HAP-1 (cell line): ENCODE results near the gene MYOC.
"Not testable (repeated sequence)": the region's sequence is repeated elsewhere in the genome, so short reads cannot be mapped to it uniquely, and the experiment has no call there.

Experiments used
- DNase-seq, 2 experiments: peaks; one replicate each; pipeline ENCODE4 v3.0.0-alpha.2; 2016 to 2020; ENCODE audit warnings: low spot score in 2 of 2
- H3K27me3 ChIP-seq: fragments of 250-450 bp; sonication (Bioruptor Pico); 2 replicates; pipeline ENCODE4 v1.5.1; 2020; ENCODE audit warnings: low read depth, mild to moderate bottlenecking, moderate library complexity
- H3K36me3 ChIP-seq: fragments of 250-450 bp; sonication (Bioruptor Pico); replicated peaks from 2 replicates; pipeline ENCODE4 v1.5.1; 2020; ENCODE audit warnings: mild to moderate bottlenecking
- H3K4me1 ChIP-seq: fragments of 250-450 bp; sonication (Bioruptor Pico); 2 replicates; pipeline ENCODE4 v1.5.1; 2020; ENCODE audit warnings: mild to moderate bottlenecking
- H3K4me3 ChIP-seq: fragments of 250-450 bp; sonication (Bioruptor Pico); 2 replicates; pipeline ENCODE4 v1.5.1; 2020; ENCODE audit warnings: mild to moderate bottlenecking, moderate library complexity
- H3K9me3 ChIP-seq: fragments of 250-450 bp; sonication (Bioruptor Pico); 2 replicates; pipeline ENCODE4 v1.5.1; 2020; ENCODE audit warnings: mild to moderate bottlenecking, moderate library complexity
- in situ Hi-C: fragments of 300-500 bp; cut with MboI; formaldehyde crosslinking; loops from 3 replicates; pipeline ENCODE4 v1.14.3; 2020; ENCODE audit warnings: low sequenced_read_pairs, inconsistent platforms, mixed read lengths

The MYOC gene

GRCh38 chr1:171611306-171611705 lies 41.2 kb downstream of the MYOC start:
- Histone ChIP-seq H3K4me3 (no peak overlapping the region), H3K27me3 (no peaks in the 10 kb centered on the region), H3K36me3 (no peaks in the 10 kb centered on the region), H3K9me3 (no peaks in the 10 kb centered on the region), H3K4me1 (no peaks in the 10 kb centered on the region)
- no peak for DNase-seq
- in situ Hi-C loops: no loop called here

DNA sequence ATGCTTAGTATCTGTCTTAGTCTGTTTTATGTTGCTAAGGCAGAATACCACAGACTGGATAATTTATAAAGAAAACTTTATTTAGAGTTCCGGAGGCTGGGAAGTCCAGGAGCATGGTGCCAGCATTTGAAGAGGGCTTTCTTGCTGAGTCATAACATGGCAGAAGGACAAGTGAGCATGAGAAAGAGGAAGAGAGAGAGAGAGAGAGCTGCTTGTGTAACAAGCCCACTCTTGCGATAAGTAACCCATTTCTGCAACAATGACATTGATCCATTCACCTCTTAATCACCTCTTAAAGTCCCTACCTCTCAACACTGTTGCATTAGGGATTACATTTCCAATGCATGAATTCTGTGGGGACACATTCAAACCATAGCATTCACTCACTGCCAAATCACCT lies 42.1 kb downstream of the MYOC start:
- no peak for DNase-seq
- in situ Hi-C loops: no loop called here

DNA sequence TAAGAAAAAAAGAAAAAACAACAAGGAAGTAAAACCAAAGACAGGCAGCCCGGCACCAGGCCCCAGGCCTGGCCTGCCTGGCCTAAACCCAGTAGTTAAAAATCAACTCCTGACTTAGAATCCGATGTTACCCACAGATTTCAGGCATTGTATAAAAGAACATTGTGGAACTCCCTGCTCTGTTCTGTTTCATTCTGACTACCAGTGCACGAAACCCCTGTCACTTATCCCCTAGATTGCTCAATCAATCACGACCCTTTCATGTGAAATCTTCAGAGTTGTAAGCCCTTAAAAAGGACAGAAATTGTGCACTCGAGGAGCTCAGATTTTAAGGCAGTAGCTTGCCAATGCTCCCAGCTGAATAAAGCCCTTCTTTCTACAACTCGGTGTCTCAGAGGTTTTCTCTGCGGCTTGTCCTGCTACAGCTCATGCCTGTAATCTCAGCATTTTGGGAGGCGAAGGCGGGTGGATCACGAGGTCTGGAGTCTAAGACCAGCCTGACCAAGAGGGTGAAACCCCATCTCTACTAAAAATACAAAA lies 46.0 kb downstream of the MYOC start:
- H3K4me1 ChIP-seq: no peaks in the 10 kb centered on the region
- no peaks in the 10 kb centered on the region for H3K9me3 ChIP-seq
- no peak for DNase-seq
- in situ Hi-C loops: no loop called here
- no peaks in the 10 kb centered on the region for H3K27me3 ChIP-seq
- H3K36me3 ChIP-seq: no peaks in the 10 kb centered on the region
- no peak overlapping the region for H3K4me3 ChIP-seq

More for the DNA sequence above, 42.1 kb downstream of the MYOC start:
- H3K4me3 ChIP-seq: no peak overlapping the region
- H3K4me1 ChIP-seq: no peaks in the 10 kb centered on the region
- no peaks in the 10 kb centered on the region for H3K9me3 ChIP-seq
- no peaks in the 10 kb centered on the region for H3K36me3 ChIP-seq
- H3K27me3 ChIP-seq: no peaks in the 10 kb centered on the region

DNA sequence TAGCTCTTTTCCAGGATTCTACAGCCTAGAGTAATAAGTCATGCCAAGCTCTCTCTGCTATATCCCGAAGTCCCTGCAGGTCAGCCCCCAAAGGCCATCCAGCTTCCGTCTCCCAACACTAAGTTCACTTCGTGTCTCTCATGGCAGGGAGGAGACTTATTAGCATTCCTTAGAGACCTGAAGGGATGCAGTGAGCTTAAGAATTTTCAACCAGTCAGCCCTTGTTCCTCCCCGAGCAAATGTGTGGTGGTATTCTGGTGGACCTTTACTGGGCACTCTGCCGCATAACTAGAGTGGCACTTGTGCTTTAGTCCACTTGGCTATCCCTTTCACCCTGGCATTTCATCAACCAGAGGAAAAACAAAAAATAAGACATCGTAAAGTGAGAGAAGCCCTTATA lies 49.4 kb downstream of the MYOC start:
- H3K4me1 ChIP-seq, DNase-seq, H3K36me3 ChIP-seq, in situ Hi-C loops, H3K4me3 ChIP-seq, H3K9me3 ChIP-seq, H3K27me3 ChIP-seq: not testable (repeated sequence)

DNA sequence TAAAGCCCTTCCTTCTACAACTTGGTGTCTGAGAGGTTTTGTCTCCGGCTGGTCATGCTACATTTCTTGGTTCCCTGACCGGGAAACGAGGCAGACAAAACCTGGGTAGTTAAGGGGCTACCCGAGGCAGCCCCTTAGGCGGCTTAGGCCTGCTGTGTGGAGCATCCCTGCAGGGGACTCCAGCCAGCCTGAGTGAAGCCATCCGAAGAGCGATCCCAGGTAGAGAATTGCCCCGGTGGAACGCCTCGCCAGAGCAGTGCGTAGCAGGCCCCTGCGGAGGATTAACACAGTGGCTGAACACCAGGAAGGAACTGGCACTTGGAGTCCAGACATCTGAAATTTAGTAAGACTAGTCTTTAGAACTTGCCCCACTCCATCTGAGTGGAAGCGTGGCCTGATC lies 51.6 kb downstream of the MYOC start:
- Histone ChIP-seq H3K36me3 (no peaks in the 10 kb centered on the region), H3K9me3 (no peaks in the 10 kb centered on the region), H3K4me1 (no peaks in the 10 kb centered on the region), H3K27me3 (no peaks in the 10 kb centered on the region), H3K4me3 (no peak overlapping the region)
- in situ Hi-C loops: no loop called here
- DNase-seq: no peak

DNA sequence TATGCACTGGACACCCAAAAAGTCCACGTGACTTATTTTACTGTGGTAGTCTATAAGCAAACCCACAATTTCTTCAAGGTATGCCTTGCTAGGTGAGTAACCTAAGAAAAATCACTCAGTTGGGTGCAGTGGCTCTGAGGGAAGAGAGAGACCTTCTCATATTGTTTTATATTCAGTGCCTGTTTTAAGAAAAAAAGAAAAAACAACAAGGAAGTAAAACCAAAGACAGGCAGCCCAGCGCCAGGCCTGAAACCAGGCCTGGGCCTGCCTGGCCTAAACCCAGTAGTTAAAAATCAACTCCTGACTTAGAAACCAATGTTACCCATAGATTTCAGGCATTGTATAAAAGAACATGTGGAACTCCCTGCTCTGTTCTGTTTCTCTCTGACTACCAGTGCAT lies 52.2 kb downstream of the MYOC start:
- H3K4me3 ChIP-seq, H3K36me3 ChIP-seq, H3K4me1 ChIP-seq, H3K9me3 ChIP-seq, in situ Hi-C loops, DNase-seq, H3K27me3 ChIP-seq: not testable (repeated sequence)

DNA sequence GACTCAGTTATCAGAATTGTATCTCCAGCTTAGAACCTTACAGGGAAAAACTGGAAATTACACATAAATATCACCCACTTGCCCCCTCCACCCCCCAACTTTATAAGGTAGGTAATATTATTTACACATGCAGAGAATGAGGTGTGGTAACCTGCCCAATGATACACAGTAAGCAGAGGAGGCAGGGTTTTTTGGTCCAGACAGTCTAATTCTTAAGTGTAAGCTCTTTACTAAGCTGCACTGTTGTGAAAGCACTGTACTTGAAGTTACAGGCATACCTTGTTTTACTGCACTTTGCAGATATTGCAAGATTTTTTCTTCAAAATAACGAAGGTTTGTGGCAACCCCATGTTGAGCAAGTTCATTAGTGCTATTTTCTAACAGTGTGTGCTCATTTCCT lies 55.3 kb downstream of the MYOC start:
- Histone ChIP-seq H3K27me3 (no peaks in the 10 kb centered on the region), H3K4me1 (no peaks in the 10 kb centered on the region), H3K36me3 (peaks cover 12% of the 10 kb centered on the region), H3K9me3 (no peaks in the 10 kb centered on the region), H3K4me3 (no peak overlapping the region)
- no peak for DNase-seq
- in situ Hi-C loops: no loop called here

GRCh38 chr1:171596705-171597104 lies 55.8 kb downstream of the MYOC start:
- Histone ChIP-seq H3K4me1 (no peaks in the 10 kb centered on the region), H3K9me3 (no peaks in the 10 kb centered on the region), H3K36me3 (peaks cover 17% of the 10 kb centered on the region), H3K4me3 (no peak overlapping the region), H3K27me3 (no peaks in the 10 kb centered on the region)
- no peak for DNase-seq
- in situ Hi-C loops: no loop called here

GRCh38 chr1:171596119-171596518 lies 56.4 kb downstream of the MYOC start:
- Histone ChIP-seq H3K4me3 (no peak overlapping the region), H3K36me3 (peaks cover 22% of the 10 kb centered on the region), H3K9me3 (no peaks in the 10 kb centered on the region), H3K4me1 (no peaks in the 10 kb centered on the region), H3K27me3 (no peaks in the 10 kb centered on the region)
- in situ Hi-C loops: no loop called here
- DNase-seq: no peak

GRCh38 chr1:171595324-171595723 lies 57.2 kb downstream of the MYOC start:
- no peak for DNase-seq
- H3K4me1 ChIP-seq: no peaks in the 10 kb centered on the region
- H3K36me3 ChIP-seq: peaks cover 27% of the 10 kb centered on the region
- no peaks in the 10 kb centered on the region for H3K27me3 ChIP-seq
- in situ Hi-C loops: no loop called here
- no peak overlapping the region for H3K4me3 ChIP-seq
- no peaks in the 10 kb centered on the region for H3K9me3 ChIP-seq

GRCh38 chr1:171590022-171590421 lies 62.5 kb downstream of the MYOC start:
- no peaks in the 10 kb centered on the region for H3K9me3 ChIP-seq
- no peak overlapping the region for H3K4me3 ChIP-seq
- no peaks in the 10 kb centered on the region for H3K27me3 ChIP-seq
- no peak for DNase-seq
- H3K4me1 ChIP-seq: no peaks in the 10 kb centered on the region
- in situ Hi-C loops: no loop called here
- H3K36me3 ChIP-seq: peaks cover 69% of the 10 kb centered on the region

DNA sequence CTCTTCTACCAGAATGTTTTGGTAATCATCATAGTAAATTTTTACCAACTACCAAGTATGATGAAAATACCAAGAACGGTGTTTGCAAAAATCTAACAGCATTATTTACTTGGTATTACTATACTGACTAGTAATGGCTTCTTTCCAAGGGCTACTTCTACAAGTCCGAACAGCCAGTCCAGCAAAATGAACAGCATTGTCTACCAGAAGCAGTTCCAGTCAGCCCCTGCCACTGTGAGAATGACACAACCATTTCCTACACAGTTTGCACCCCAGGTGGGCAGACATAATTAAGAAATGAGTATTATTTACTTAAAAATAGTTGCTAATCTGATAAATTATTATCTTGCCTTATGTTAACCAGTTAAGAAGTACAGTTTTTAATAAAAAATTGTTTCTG lies 64.3 kb downstream of the MYOC start:
- Histone ChIP-seq H3K9me3 (no peaks in the 10 kb centered on the region), H3K36me3 (peaks cover 82% of the 10 kb centered on the region), H3K27me3 (no peaks in the 10 kb centered on the region), H3K4me1 (no peaks in the 10 kb centered on the region), H3K4me3 (no peak overlapping the region)
- no peak for DNase-seq
- in situ Hi-C loops: no loop called here

DNA sequence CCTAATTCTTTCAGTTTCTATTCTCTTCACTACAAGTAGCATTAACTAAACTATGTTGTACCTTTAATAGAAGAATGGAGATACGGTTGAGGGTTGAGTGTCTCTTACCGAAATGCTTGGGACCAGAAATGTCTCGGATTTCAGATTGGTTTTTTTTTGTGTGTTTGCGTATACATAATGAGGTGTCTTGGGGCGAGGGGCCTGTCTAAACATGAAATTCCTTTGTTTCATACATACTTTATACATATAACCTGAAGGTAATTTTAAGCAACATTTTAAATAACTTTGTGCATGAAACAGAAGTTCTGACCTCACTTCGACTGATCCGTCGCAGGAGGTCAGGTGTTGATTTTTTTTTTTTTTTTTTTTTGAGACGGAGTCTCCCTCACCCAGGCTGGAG lies 66.8 kb downstream of the MYOC start:
- no peaks in the 10 kb centered on the region for H3K4me1 ChIP-seq
- H3K36me3 ChIP-seq: peaks cover 76% of the 10 kb centered on the region
- no peak overlapping the region for H3K4me3 ChIP-seq
- DNase-seq: no peak
- no peaks in the 10 kb centered on the region for H3K27me3 ChIP-seq
- no peaks in the 10 kb centered on the region for H3K9me3 ChIP-seq
- in situ Hi-C loops: no loop called here
